Measurements from ENCODE around the gene CTNNA2. TPM values are rescaled to one million over a fixed set of nuclear protein-coding genes. Genes with fewer than 3 reads are reported as not detected.

Gene CTNNA2
- total RNA-seq, 1 donor from 2014 or later, result 2.9 TPM

DNA sequence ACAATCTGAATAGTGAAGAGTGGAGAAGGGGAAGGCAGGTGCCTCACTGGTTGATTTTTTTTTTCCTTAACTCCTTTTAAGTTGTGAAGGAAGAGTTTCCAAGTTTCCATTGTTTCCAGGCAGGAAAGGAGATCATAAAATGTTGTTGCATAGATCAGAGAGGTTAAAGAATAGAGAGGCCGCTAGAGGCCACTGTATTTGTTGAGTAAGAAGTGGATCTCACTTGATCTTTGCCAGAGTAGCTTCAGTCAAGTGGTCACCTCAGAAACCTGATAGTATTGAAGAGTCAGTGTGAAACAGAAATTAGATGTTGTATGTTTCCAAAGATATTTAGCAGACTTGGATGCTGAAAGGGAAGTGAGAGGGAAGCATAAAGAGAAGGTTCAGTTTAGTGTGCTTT is 17.6 kb downstream of the CTNNA2 start:
- H3K36me3 Mint-ChIP-seq (ENCODE audit: low read depth), result no peaks in the 10 kb centered on the region
- H3K9me3 Mint-ChIP-seq, result no peaks in the 10 kb centered on the region
- H3K27me3 Mint-ChIP-seq (ENCODE audit: low read depth), result no peaks in the 10 kb centered on the region

GRCh38 chr2:79547568-79547967 is 34.7 kb downstream of the CTNNA2 start:
- H3K27me3 Mint-ChIP-seq (ENCODE audit: low read depth), result no peaks in the 10 kb centered on the region
- TF ChIP-seq CTCF (conservative IDR thresholded peaks at IDR 0.05), result no peak
- H3K27ac Mint-ChIP-seq (ENCODE audit: unreplicated experiment), result no peak overlapping the region
- DNase-seq (ENCODE audit: low read depth, low spot score), result no peak
- H3K4me3 Mint-ChIP-seq, result no peak overlapping the region
- no peaks in the 10 kb centered on the region for H3K4me1 Mint-ChIP-seq
- H3K36me3 Mint-ChIP-seq (ENCODE audit: low read depth), result peaks cover 11% of the 10 kb centered on the region
- peaks cover 10% of the 10 kb centered on the region for H3K9me3 Mint-ChIP-seq

More for the DNA sequence above, 17.6 kb downstream of the CTNNA2 start:
- TF ChIP-seq CTCF (conservative IDR thresholded peaks at IDR 0.05), result peak; percentile 48
- Mint-ChIP-seq H3K27ac (ENCODE audit: unreplicated experiment) (no peak overlapping the region), H3K4me3 (no peak overlapping the region), H3K4me1 (no peaks in the 10 kb centered on the region)
- no peak for DNase-seq (ENCODE audit: low read depth, low spot score)

DNA sequence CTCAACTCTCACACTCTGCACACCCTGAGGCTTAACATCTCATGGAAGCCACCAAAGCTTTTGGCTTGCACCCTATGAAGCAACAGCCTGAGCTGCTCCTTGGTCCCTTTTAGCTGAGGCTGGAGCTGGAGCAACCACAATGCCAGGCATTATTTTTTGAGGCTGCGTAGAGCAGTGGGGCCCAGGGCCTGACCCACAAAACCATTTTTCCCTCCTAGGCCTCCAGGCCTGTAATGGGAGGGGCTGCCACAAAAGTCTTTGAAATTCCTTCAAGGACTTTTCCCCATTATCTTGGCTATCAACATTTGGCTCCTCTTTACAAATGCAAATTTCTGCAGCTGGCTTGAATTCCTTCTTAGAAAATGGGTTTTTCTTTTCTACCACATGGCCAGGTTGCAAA is 39.8 kb downstream of the CTNNA2 start:
- TF ChIP-seq CTCF (conservative IDR thresholded peaks at IDR 0.05), result no peak
- Mint-ChIP-seq H3K27ac (ENCODE audit: unreplicated experiment) (no peak overlapping the region), H3K36me3 (ENCODE audit: low read depth) (peaks cover 15% of the 10 kb centered on the region), H3K4me3 (no peak overlapping the region), H3K27me3 (ENCODE audit: low read depth) (no peaks in the 10 kb centered on the region), H3K4me1 (no peaks in the 10 kb centered on the region), H3K9me3 (peaks cover 19% of the 10 kb centered on the region)
- DNase-seq (ENCODE audit: low read depth, low spot score), result no peak

GRCh38 chr2:79554899-79555298 is 42.0 kb downstream of the CTNNA2 start:
- no peaks in the 10 kb centered on the region for H3K4me1 Mint-ChIP-seq
- H3K27me3 Mint-ChIP-seq (ENCODE audit: low read depth), result no peaks in the 10 kb centered on the region
- H3K27ac Mint-ChIP-seq (ENCODE audit: unreplicated experiment), result no peak overlapping the region
- peaks cover 13% of the 10 kb centered on the region for H3K36me3 Mint-ChIP-seq (ENCODE audit: low read depth)
- no peak for TF ChIP-seq CTCF (conservative IDR thresholded peaks at IDR 0.05)
- H3K9me3 Mint-ChIP-seq, result peaks cover 18% of the 10 kb centered on the region
- no peak overlapping the region for H3K4me3 Mint-ChIP-seq
- no peak for DNase-seq (ENCODE audit: low read depth, low spot score)

DNA sequence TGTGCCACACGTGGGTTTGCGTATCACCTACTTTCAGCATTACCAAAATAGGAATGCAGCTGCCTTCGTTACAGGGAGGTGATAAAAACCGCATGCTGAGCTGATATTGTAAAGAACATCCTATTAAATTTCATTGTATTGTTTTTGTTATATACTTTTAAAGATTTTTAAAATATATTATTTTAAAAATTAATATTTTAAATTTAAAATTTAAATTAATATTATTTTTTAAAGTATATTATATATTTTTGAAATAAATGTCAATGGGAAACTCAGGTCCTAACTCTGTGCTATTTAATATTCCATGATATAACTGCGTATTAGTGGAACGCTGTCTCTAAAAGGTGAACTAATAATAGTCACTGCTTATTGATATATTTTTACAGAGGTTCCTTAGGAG is 51.2 kb downstream of the CTNNA2 start:
- Mint-ChIP-seq H3K4me3 (no peak overlapping the region), H3K27me3 (ENCODE audit: low read depth) (peaks cover 3% of the 10 kb centered on the region), H3K9me3 (peaks cover 16% of the 10 kb centered on the region), H3K27ac (ENCODE audit: unreplicated experiment) (no peak overlapping the region), H3K4me1 (no peaks in the 10 kb centered on the region), H3K36me3 (ENCODE audit: low read depth) (no peaks in the 10 kb centered on the region)
- no peak for TF ChIP-seq CTCF (conservative IDR thresholded peaks at IDR 0.05)
- no peak for DNase-seq (ENCODE audit: low read depth, low spot score)

DNA sequence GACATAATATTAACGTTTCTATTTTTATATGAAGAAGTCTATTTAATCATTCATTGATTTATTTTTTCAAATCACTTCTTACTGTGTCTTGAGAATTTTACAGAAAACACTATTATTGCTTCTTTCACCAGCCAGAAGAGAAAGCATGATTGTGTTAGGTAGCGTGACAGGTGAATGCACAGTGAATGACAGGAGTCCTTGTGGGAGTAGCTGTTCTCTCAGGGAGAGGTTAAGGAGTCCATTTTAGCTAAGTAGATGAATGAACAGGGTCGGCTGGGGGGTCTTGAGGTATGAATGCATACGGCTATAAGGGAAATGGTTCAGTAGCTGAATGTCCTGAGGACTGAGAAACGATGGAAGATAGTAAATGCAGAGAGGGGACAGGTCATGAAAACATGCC is 56.2 kb downstream of the CTNNA2 start:
- no peak overlapping the region for H3K4me3 Mint-ChIP-seq
- H3K27me3 Mint-ChIP-seq (ENCODE audit: low read depth), result peaks cover 3% of the 10 kb centered on the region
- H3K4me1 Mint-ChIP-seq, result no peaks in the 10 kb centered on the region
- H3K9me3 Mint-ChIP-seq, result peaks cover 4% of the 10 kb centered on the region
- no peak for DNase-seq (ENCODE audit: low read depth, low spot score)
- H3K36me3 Mint-ChIP-seq (ENCODE audit: low read depth), result no peaks in the 10 kb centered on the region
- TF ChIP-seq CTCF (conservative IDR thresholded peaks at IDR 0.05), result no peak
- no peak overlapping the region for H3K27ac Mint-ChIP-seq (ENCODE audit: unreplicated experiment)
